Lower lobe of right lung (tissue), 2 donors: ENCODE results near the gene LATS2. TPM values are rescaled to one million over a fixed set of nuclear protein-coding genes. Genes with fewer than 3 reads are reported as not detected.
A peak's percentile ranks its signal among the peaks of the same experiment; 100 is the strongest.

ENCODE experiments used
- ATAC-seq, 2 donors: fragments of 200-7000 bp; cut with Tn5 transposase; one replicate each; pipeline ENCODE4 v1.9.1; 2020 to 2022; ENCODE audit warnings: mild to moderate bottlenecking in 2 of 2, moderate library complexity in 2 of 2
- DNase-seq: peaks from one replicate; pipeline ENCODE4 v3.0.0-alpha.2; 2020
- H3K27ac ChIP-seq: fragments of 200-600 bp; one replicate; pipeline ENCODE4 v1.8.0; 2022
- H3K27me3 ChIP-seq: fragments of 200-600 bp; one replicate; pipeline ENCODE4 v1.8.0; 2022; ENCODE audit warnings: low read depth
- H3K36me3 ChIP-seq: fragments of 200-600 bp; one replicate; pipeline ENCODE4 v1.8.0; 2022; ENCODE audit warnings: mild to moderate bottlenecking
- H3K4me1 ChIP-seq: fragments of 200-600 bp; one replicate; pipeline ENCODE4 v1.8.0; 2022
- H3K4me3 ChIP-seq: fragments of 200-600 bp; one replicate; pipeline ENCODE4 v1.8.0; 2022; ENCODE audit warnings: mild to moderate bottlenecking
- H3K9me3 ChIP-seq: fragments of 200-600 bp; one replicate; pipeline ENCODE4 v1.8.0; 2022
- intact Hi-C: fragments of 100-400 bp; cut with DNase I; formaldehyde crosslinking; loops from one replicate; pipeline ENCODE4 v1.11.0; 2022
- total RNA-seq: library from RNA; stranded (reverse); fragmentation: NEBNext Ultra II Directional; extraction: Animal tissue kit (Norgen Biotek cat#: 25700); gene quantifications from one replicate; pipeline ENCODE4 v1.2.1, GENCODE V29; 2021
- TF ChIP-seq, protein P1 (sequence below): fragments of 200-600 bp; IDR thresholded peaks from one replicate; pipeline ENCODE4 v1.8.0; 2022; ENCODE audit warnings: antibody characterized with exemption, mild to moderate bottlenecking
- donor health status: DM: no; HTN: yes; CAD: no; lungs with severe emphysema.

The LATS2 gene
- total RNA-seq, 1 donor from 2014 or later: 26.1 TPM

DNA sequence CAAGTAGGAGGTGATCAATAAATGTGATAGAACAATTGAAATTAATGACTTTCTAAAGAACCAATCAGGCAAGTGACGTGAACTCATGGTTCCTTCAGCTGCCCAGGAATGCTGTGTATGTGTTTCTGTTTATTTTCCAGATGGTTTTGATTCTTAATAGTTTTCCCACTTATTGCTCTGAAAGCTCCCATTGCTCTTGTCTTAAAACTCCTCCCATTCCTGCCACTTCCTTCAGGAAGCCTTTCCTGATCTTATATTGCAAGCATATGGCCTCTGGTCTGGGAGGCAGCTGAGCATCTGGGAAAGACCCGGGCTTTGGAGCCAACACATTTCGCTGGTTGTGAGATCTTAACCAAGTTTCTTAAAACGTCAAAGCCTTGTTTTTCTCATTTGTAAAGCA is 17.1 kb upstream of the LATS2 start:
- no peaks in the 10 kb centered on the region for H3K27me3 ChIP-seq
- intact Hi-C loops: no loop called here
- TF ChIP-seq, protein P1, sequence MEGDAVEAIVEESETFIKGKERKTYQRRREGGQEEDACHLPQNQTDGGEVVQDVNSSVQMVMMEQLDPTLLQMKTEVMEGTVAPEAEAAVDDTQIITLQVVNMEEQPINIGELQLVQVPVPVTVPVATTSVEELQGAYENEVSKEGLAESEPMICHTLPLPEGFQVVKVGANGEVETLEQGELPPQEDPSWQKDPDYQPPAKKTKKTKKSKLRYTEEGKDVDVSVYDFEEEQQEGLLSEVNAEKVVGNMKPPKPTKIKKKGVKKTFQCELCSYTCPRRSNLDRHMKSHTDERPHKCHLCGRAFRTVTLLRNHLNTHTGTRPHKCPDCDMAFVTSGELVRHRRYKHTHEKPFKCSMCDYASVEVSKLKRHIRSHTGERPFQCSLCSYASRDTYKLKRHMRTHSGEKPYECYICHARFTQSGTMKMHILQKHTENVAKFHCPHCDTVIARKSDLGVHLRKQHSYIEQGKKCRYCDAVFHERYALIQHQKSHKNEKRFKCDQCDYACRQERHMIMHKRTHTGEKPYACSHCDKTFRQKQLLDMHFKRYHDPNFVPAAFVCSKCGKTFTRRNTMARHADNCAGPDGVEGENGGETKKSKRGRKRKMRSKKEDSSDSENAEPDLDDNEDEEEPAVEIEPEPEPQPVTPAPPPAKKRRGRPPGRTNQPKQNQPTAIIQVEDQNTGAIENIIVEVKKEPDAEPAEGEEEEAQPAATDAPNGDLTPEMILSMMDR: no peak
- no peak overlapping the region for H3K27ac ChIP-seq
- H3K9me3 ChIP-seq: no peaks in the 10 kb centered on the region
- DNase-seq (no peak), ATAC-seq (no peak)
- H3K4me3 ChIP-seq: no peak overlapping the region
- H3K4me1 ChIP-seq: peaks cover 26% of the 10 kb centered on the region
- no peaks in the 10 kb centered on the region for H3K36me3 ChIP-seq

GRCh38 chr13:21077788-21078353 is 16.5 kb upstream of the LATS2 start:
- no peak for ATAC-seq
- peaks cover 26% of the 10 kb centered on the region for H3K4me1 ChIP-seq
- no peak for DNase-seq
- TF ChIP-seq, protein P1: no peak
- no peak overlapping the region for H3K27ac ChIP-seq
- intact Hi-C loops: no loop called here
- no peaks in the 10 kb centered on the region for H3K9me3 ChIP-seq
- H3K4me3 ChIP-seq: no peak overlapping the region
- H3K27me3 ChIP-seq: no peaks in the 10 kb centered on the region
- no peaks in the 10 kb centered on the region for H3K36me3 ChIP-seq

GRCh38 chr13:21077076-21077787 is 15.8 kb upstream of the LATS2 start:
- intact Hi-C loops: no loop called here
- Histone ChIP-seq H3K4me1 (peaks cover 26% of the 10 kb centered on the region), H3K36me3 (no peaks in the 10 kb centered on the region), H3K27me3 (no peaks in the 10 kb centered on the region), H3K27ac (no peak overlapping the region), H3K4me3 (no peak overlapping the region), H3K9me3 (no peaks in the 10 kb centered on the region)
- TF ChIP-seq, protein P1: no peak
- DNase-seq: no peak
- ATAC-seq: no peak

DNA sequence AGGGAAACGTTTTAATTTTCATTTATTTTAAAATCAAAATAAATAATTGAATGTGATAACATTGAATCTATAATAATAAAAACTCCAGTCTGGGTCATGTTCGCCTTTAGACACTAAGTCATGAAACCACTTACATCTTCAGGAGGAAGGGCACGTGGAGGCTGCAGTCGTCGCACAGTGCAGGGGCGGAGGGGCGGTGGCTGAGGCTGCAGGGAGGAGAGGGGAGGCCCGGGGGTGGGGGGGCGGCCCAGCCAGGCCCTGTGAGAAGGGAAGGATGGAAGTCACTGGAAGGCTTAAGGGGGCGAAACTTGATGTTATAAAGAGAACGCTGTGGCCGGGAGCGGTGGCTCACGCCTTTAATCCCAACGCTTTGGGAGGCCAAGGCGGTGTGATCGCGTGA is 14.9 kb upstream of the LATS2 start:
- DNase-seq: no peak
- Histone ChIP-seq H3K27me3 (no peaks in the 10 kb centered on the region), H3K9me3 (no peaks in the 10 kb centered on the region), H3K4me3 (peak overlapping the region; percentile 65), H3K36me3 (no peaks in the 10 kb centered on the region), H3K27ac (no peak overlapping the region), H3K4me1 (peaks cover 26% of the 10 kb centered on the region)
- peak in 1 of 2 donors; percentile 5 for ATAC-seq
- intact Hi-C loops: no loop called here
- TF ChIP-seq, protein P1: no peak

- ATAC-seq (peak; percentile 62 to 72), DNase-seq (peak; percentile 66)
- H3K4me3 ChIP-seq: peak overlapping the region; percentile 65
- H3K4me1 ChIP-seq: peaks cover 25% of the 10 kb centered on the region
- intact Hi-C loops: no loop called here
- H3K9me3 ChIP-seq: no peaks in the 10 kb centered on the region
- TF ChIP-seq, protein P1: no peak
- H3K27ac ChIP-seq: peak overlapping the region; percentile 84
- H3K27me3 ChIP-seq: no peaks in the 10 kb centered on the region
- H3K36me3 ChIP-seq: no peaks in the 10 kb centered on the region
These were observed 14.2 kb upstream of the LATS2 start for GRCh38 chr13:21075379-21076249.
